K562 (cell line): Measurements from ENCODE around the gene MAD1L1. TPM values are rescaled to one million over a fixed set of nuclear protein-coding genes. Genes with fewer than 3 reads are reported as not detected.

Experiments used
- ARID1B ChIP-seq: fragments of 450-650 bp; IDR thresholded peaks from 2 replicates; pipeline ENCODE4 v1.6.1; 2016; ENCODE audit warnings: antibody characterized with exemption, mild to moderate bottlenecking, inconsistent platforms
- BRF2 ChIP-seq: IDR thresholded peaks from 3 replicates; pipeline ENCODE4 v1.6.1; 2011; ENCODE audit warnings: borderline replicate concordance, mild to moderate bottlenecking; ENCODE audit not compliant: insufficient read length, insufficient read depth
- CXXC5 ChIP-seq: fragments of 250-450 bp; sonication (Bioruptor Pico); IDR thresholded peaks from 2 replicates; pipeline ENCODE4 v1.8.0; 2022; ENCODE audit warnings: inconsistent platforms, mild to moderate bottlenecking, moderate library complexity
- L3MBTL2 ChIP-seq: fragments of 450-650 bp; IDR thresholded peaks from 2 replicates; pipeline ENCODE4 v1.6.1; 2016; ENCODE audit warnings: mild to moderate bottlenecking, moderate library complexity
- PRPF4 ChIP-seq: fragments of 200-400 bp; formaldehyde crosslinking; IDR thresholded peaks from one replicate; pipeline ENCODE4 v1.6.1; 2017; ENCODE audit warnings: low read length, low read depth, mild to moderate bottlenecking; ENCODE audit not compliant: insufficient read depth, poor library complexity, severe bottlenecking
- RHOXF2B ChIP-seq: fragments of 250-450 bp; sonication (Bioruptor Pico); conservative IDR thresholded peaks from 2 replicates; pipeline ENCODE4 v1.5.1; 2021
- RNF2 ChIP-seq: sonication (generic); IDR thresholded peaks from 2 replicates; pipeline ENCODE4 v1.6.1; 2016
- SMAD4 ChIP-seq: fragments of 250-450 bp; sonication (Bioruptor Pico); conservative IDR thresholded peaks from 2 replicates; pipeline ENCODE4 v1.8.0; 2021; ENCODE audit warnings: inconsistent platforms, mild to moderate bottlenecking, moderate library complexity
- TAF7 ChIP-seq: fragments of 450-650 bp; IDR thresholded peaks from 2 replicates; pipeline ENCODE4 v1.6.1; 2016; ENCODE audit warnings: missing genetic modification characterization, missing compliant biosample characterization
- TEAD1 ChIP-seq, 2 experiments: fragments of 450-650 bp in 1 of 2; sonication (generic) in 1 of 2; formaldehyde crosslinking; IDR thresholded peaks; 2 replicates each; pipeline versions ENCODE4 v1.4.0 to v1.8.0; 2020 to 2022; ENCODE audit warnings: mild to moderate bottlenecking in 2 of 2, missing genetic modification reagents in 1 of 2
- TEAD4 ChIP-seq, 2 experiments: sonication (generic) in 1 of 2; formaldehyde crosslinking in 1 of 2; IDR thresholded peaks; 2 replicates each; pipeline versions ENCODE4 v1.6.1 to v1.8.0; 2012 to 2022; ENCODE audit warnings: borderline replicate concordance in 1 of 2, inconsistent platforms in 1 of 2, low read length in 1 of 2, mild to moderate bottlenecking in 1 of 2, missing genetic modification reagents in 1 of 2
- XRCC4 ChIP-seq: IDR thresholded peaks from one replicate; pipeline ENCODE4 v1.6.1; 2011; ENCODE audit not compliant: insufficient read depth, insufficient read length; ENCODE audit errors: extremely low read depth
- ZNF140 ChIP-seq: fragments of 250-450 bp; sonication (Bioruptor Pico); IDR thresholded peaks from 2 replicates; pipeline ENCODE4 v1.8.0; 2021; ENCODE audit warnings: moderate library complexity, mild to moderate bottlenecking, inconsistent platforms
- ZNF165 ChIP-seq: fragments of 250-450 bp; sonication (Bioruptor Pico); IDR thresholded peaks from 2 replicates; pipeline ENCODE4 v1.4.0; 2020; ENCODE audit warnings: borderline replicate concordance
- ZNF436 ChIP-seq: fragments of 250-450, 450-650 bp; sonication (Bioruptor Pico); formaldehyde crosslinking; IDR thresholded peaks from 2 replicates; pipeline ENCODE4 v1.7.0; 2020; ENCODE audit warnings: mild to moderate bottlenecking
- ZNF717 ChIP-seq: fragments of 250-450 bp; sonication (Bioruptor Pico); IDR thresholded peaks from 2 replicates; pipeline ENCODE4 v1.5.0; 2021
- polyA plus RNA-seq, 8 experiments: library from polyadenylated mRNA; depleted of rRNA in 4 of 8; stranded (reverse) in 5 of 8; unstranded in 3 of 8; fragments of >200 nt; fragmentation: Nextera tagmentation in 2 of 8; fragmentation: Illumina TruSeq in 1 of 8; extraction: Ambion mirVana in 2 of 8; extraction: Trizol in 1 of 8; gene quantifications; 2 replicates each; pipeline versions ENCODE4 v1.2.1 to v1.2.3, GENCODE V29; 2011 to 2014; ENCODE audit warnings: inconsistent platforms in 1 of 8, missing spikeins in 1 of 8
- total RNA-seq, 7 experiments: library from RNA; depleted of rRNA in 6 of 7; stranded (reverse); fragments of >200 nt in 6 of 7; fragmentation: Illumina TruSeq in 2 of 7; extraction: Trizol in 2 of 7; gene quantifications; 2 replicates each; pipeline versions ENCODE4 v1.2.1 to v1.2.3, GENCODE V29; 2011 to 2021; ENCODE audit warnings: low replicate concordance in 1 of 7
- TF ChIP-seq, protein P1 (sequence below), 3 experiments: IDR thresholded peaks in 2 of 3; conservative IDR thresholded peaks in 1 of 3; 2 replicates each; pipeline ENCODE4 v1.5.1; 2011 to 2012; ENCODE audit warnings: low read length in 3 of 3, mild to moderate bottlenecking in 3 of 3, control low read depth in 2 of 3, improper control_type of control experiment in 1 of 3, inconsistent platforms in 1 of 3, low read depth in 1 of 3, mixed read lengths in 1 of 3, moderate library complexity in 1 of 3; ENCODE audit not compliant: insufficient read depth in 2 of 3
- TF ChIP-seq, protein P2 (sequence below): sonication (generic); formaldehyde crosslinking; IDR thresholded peaks from 2 replicates; pipeline ENCODE4 v1.8.1; 2023; ENCODE audit warnings: mild to moderate bottlenecking, missing genetic modification reagents
- TF ChIP-seq, protein P3 (sequence below): sonication (generic); formaldehyde crosslinking; IDR thresholded peaks from 2 replicates; pipeline ENCODE4 v1.8.0; 2022; ENCODE audit warnings: missing genetic modification reagents, mild to moderate bottlenecking, moderate library complexity, borderline replicate concordance
- TF ChIP-seq, protein P4 (sequence below): sonication (generic); formaldehyde crosslinking; IDR thresholded peaks from 2 replicates; pipeline ENCODE4 v1.9.0; 2022; ENCODE audit warnings: mild to moderate bottlenecking, missing genetic modification reagents

Gene MAD1L1
- total and polyA plus RNA-seq, 9 of the 15 experiments (the other 6 are each of a cell fraction or from before 2014, with no cell fraction given) = 1.7 to 89.7 (median 18.0) TPM

DNA sequence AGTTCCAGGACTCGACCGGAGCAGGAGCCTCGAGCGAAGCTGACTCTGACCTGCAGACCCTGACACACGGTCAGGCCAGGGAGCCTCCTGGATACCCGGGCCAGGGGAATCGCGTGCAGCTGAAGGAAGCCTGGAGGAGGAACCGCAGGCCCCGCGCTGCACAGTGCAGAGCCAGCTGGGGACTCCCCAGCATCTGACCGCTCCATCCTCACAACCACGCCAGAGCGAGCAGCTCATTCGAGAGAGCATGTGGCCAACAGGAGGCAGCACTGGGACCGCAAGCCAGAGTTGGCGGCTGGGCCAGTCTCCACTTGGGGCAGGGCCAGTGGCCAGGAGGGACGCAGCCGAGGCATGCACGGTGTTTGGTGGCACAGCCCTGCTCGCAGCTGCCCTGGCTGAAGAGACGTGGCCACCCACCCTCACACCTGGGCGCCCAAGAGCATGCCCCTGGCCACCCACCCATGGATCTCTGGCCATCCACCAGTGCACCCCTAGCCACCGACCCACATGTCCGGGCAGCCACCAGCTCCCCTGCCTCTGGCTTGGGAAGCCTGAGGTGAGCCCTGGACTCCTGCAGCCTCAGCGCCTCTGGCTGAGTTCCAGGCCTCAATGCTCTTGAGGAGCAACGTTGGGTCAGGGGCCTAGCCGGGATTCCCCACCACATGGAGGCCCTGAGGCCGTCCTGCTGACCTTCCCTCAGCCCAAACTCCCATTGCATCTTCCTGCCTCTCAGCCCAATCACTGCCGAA lies 348.7 kb downstream of the MAD1L1 start (continued):
- TF ChIP-seq TEAD4 (IDR thresholded peaks at IDR 0.05; ENCODE audit: low read length) (0 out of 2 replicates have a peak, but pooled peaks have one; percentile 5), TEAD4 (CRISPR knock-in tag; IDR thresholded peaks at IDR 0.05; ENCODE audit: borderline replicate concordance) (no peak), RNF2 (no peak), SMAD4 (CRISPR knock-in tag) (no peak), ZNF717 (CRISPR knock-in tag) (0 out of 2 replicates have a peak, but pooled peaks have one; percentile 33), CXXC5 (CRISPR knock-in tag) (peak; percentile 20; the same call in 1 of the 2 replicates), TEAD1 (CRISPR knock-in tag; IDR thresholded peaks at IDR 0.05) (no peak), ARID1B (no peak), TAF7 (tag) (no peak), RHOXF2B (no peak), BRF2 (no peak), PRPF4 (no peak), XRCC4 (no peak), ZNF436 (CRISPR knock-in tag) (no peak), ZNF165 (CRISPR knock-in tag) (no peak), ZNF140 (CRISPR knock-in tag) (no peak), L3MBTL2 (0 out of 2 replicates have a peak, but pooled peaks have one; percentile 23)
- TF ChIP-seq, protein P1, sequence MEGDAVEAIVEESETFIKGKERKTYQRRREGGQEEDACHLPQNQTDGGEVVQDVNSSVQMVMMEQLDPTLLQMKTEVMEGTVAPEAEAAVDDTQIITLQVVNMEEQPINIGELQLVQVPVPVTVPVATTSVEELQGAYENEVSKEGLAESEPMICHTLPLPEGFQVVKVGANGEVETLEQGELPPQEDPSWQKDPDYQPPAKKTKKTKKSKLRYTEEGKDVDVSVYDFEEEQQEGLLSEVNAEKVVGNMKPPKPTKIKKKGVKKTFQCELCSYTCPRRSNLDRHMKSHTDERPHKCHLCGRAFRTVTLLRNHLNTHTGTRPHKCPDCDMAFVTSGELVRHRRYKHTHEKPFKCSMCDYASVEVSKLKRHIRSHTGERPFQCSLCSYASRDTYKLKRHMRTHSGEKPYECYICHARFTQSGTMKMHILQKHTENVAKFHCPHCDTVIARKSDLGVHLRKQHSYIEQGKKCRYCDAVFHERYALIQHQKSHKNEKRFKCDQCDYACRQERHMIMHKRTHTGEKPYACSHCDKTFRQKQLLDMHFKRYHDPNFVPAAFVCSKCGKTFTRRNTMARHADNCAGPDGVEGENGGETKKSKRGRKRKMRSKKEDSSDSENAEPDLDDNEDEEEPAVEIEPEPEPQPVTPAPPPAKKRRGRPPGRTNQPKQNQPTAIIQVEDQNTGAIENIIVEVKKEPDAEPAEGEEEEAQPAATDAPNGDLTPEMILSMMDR (IDR thresholded peaks at IDR 0.05 in 2 of 3, conservative IDR thresholded peaks at IDR 0.05 in 1 of 3; ENCODE audit: insufficient read depth in 2 of 3, low read depth in 1 of 3, low read length in 3 of 3) = peak; percentile 36 to 44 (median 41); a peak in 3 of 6 replicates
- TF ChIP-seq, protein P2, sequence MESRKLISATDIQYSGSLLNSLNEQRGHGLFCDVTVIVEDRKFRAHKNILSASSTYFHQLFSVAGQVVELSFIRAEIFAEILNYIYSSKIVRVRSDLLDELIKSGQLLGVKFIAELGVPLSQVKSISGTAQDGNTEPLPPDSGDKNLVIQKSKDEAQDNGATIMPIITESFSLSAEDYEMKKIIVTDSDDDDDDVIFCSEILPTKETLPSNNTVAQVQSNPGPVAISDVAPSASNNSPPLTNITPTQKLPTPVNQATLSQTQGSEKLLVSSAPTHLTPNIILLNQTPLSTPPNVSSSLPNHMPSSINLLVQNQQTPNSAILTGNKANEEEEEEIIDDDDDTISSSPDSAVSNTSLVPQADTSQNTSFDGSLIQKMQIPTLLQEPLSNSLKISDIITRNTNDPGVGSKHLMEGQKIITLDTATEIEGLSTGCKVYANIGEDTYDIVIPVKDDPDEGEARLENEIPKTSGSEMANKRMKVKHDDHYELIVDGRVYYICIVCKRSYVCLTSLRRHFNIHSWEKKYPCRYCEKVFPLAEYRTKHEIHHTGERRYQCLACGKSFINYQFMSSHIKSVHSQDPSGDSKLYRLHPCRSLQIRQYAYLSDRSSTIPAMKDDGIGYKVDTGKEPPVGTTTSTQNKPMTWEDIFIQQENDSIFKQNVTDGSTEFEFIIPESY = peak; percentile 100
- TF ChIP-seq, protein P3, sequence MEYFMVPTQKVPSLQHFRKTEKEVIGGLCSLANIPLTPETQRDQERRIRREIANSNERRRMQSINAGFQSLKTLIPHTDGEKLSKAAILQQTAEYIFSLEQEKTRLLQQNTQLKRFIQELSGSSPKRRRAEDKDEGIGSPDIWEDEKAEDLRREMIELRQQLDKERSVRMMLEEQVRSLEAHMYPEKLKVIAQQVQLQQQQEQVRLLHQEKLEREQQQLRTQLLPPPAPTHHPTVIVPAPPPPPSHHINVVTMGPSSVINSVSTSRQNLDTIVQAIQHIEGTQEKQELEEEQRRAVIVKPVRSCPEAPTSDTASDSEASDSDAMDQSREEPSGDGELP (CRISPR knock-in tag) = peak; percentile 34; the same call in 1 of the 2 replicates
- TF ChIP-seq, protein P4, sequence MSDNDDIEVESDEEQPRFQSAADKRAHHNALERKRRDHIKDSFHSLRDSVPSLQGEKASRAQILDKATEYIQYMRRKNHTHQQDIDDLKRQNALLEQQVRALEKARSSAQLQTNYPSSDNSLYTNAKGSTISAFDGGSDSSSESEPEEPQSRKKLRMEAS = peak; percentile 75
